Activated naive CD4-positive, alpha-beta T cell treated with anti-CD3 and anti-CD28 coated beads, Interleukin-2, amount 50 U/mL, for 24 hours (primary cell): Measurements from ENCODE around the gene NISCH.
A peak's percentile ranks its signal among the peaks of the same experiment; 100 is the strongest.

Experiments
- H3K27ac Mint-ChIP-seq: one replicate; pipeline ENCODE4 v1.8.0; 2021; ENCODE audit warnings: mild to moderate bottlenecking, mixed read lengths
- H3K27me3 Mint-ChIP-seq: one replicate; pipeline ENCODE4 v1.8.0; 2021; ENCODE audit warnings: mixed read lengths
- H3K36me3 Mint-ChIP-seq: one replicate; pipeline ENCODE4 v1.8.0; 2021; ENCODE audit warnings: mixed read lengths
- H3K4me1 Mint-ChIP-seq: one replicate; pipeline ENCODE4 v1.8.0; 2021; ENCODE audit warnings: mixed read lengths
- H3K4me3 Mint-ChIP-seq: one replicate; pipeline ENCODE4 v1.8.0; 2021; ENCODE audit warnings: mild to moderate bottlenecking, mixed read lengths
- H3K9me3 Mint-ChIP-seq: one replicate; pipeline ENCODE4 v1.8.0; 2021; ENCODE audit warnings: mixed read lengths

NISCH gene

GRCh38 chr3:52527039-52527731 is 71.8 kb downstream of the NISCH start:
- no peaks in the 10 kb centered on the region for H3K27me3 Mint-ChIP-seq
- no peak overlapping the region for H3K4me3 Mint-ChIP-seq
- H3K27ac Mint-ChIP-seq = peak overlapping the region; percentile 51
- no peaks in the 10 kb centered on the region for H3K4me1 Mint-ChIP-seq
- H3K36me3 Mint-ChIP-seq = no peaks in the 10 kb centered on the region
- H3K9me3 Mint-ChIP-seq = no peaks in the 10 kb centered on the region

- no peaks in the 10 kb centered on the region for H3K9me3 Mint-ChIP-seq
- H3K4me1 Mint-ChIP-seq = no peaks in the 10 kb centered on the region
- no peaks in the 10 kb centered on the region for H3K27me3 Mint-ChIP-seq
- H3K36me3 Mint-ChIP-seq = no peaks in the 10 kb centered on the region
- H3K27ac Mint-ChIP-seq = no peak overlapping the region
- no peak overlapping the region for H3K4me3 Mint-ChIP-seq
Observed at GRCh38 chr3:52527732-52528585, 72.6 kb downstream of the NISCH start.

- Mint-ChIP-seq H3K9me3 (no peaks in the 10 kb centered on the region), H3K27ac (no peak overlapping the region), H3K4me3 (no peak overlapping the region), H3K4me1 (no peaks in the 10 kb centered on the region), H3K27me3 (no peaks in the 10 kb centered on the region), H3K36me3 (no peaks in the 10 kb centered on the region)
Observed at GRCh38 chr3:52528586-52529375, 73.4 kb downstream of the NISCH start.

- Mint-ChIP-seq H3K4me1 (no peaks in the 10 kb centered on the region), H3K9me3 (no peaks in the 10 kb centered on the region), H3K27me3 (no peaks in the 10 kb centered on the region), H3K27ac (no peak overlapping the region), H3K36me3 (no peaks in the 10 kb centered on the region), H3K4me3 (no peak overlapping the region)
Observed at GRCh38 chr3:52529376-52530333, 74.3 kb downstream of the NISCH start.

GRCh38 chr3:52530918-52531826 is 75.8 kb downstream of the NISCH start:
- Mint-ChIP-seq H3K9me3 (no peaks in the 10 kb centered on the region), H3K27ac (no peak overlapping the region), H3K4me3 (no peak overlapping the region), H3K4me1 (peaks cover 12% of the 10 kb centered on the region), H3K36me3 (no peaks in the 10 kb centered on the region), H3K27me3 (no peaks in the 10 kb centered on the region)

- H3K4me3 Mint-ChIP-seq = no peak overlapping the region
- H3K27me3 Mint-ChIP-seq = no peaks in the 10 kb centered on the region
- H3K9me3 Mint-ChIP-seq = no peaks in the 10 kb centered on the region
- H3K27ac Mint-ChIP-seq = no peak overlapping the region
- peaks cover 13% of the 10 kb centered on the region for H3K4me1 Mint-ChIP-seq
- H3K36me3 Mint-ChIP-seq = no peaks in the 10 kb centered on the region
Observed at GRCh38 chr3:52531860-52532516, 76.6 kb downstream of the NISCH start.

- peaks cover 16% of the 10 kb centered on the region for H3K4me1 Mint-ChIP-seq
- H3K27me3 Mint-ChIP-seq = no peaks in the 10 kb centered on the region
- H3K9me3 Mint-ChIP-seq = no peaks in the 10 kb centered on the region
- peaks cover under 1% of the 10 kb centered on the region for H3K36me3 Mint-ChIP-seq
- H3K4me3 Mint-ChIP-seq = peak overlapping the region; percentile 66
- H3K27ac Mint-ChIP-seq = no peak overlapping the region
Observed at GRCh38 chr3:52532517-52532837, 77.1 kb downstream of the NISCH start.

GRCh38 chr3:52532838-52533622 is 77.6 kb downstream of the NISCH start:
- H3K4me3 Mint-ChIP-seq = peak overlapping the region; percentile 66
- peaks cover 6% of the 10 kb centered on the region for H3K36me3 Mint-ChIP-seq
- no peak overlapping the region for H3K27ac Mint-ChIP-seq
- peaks cover 21% of the 10 kb centered on the region for H3K4me1 Mint-ChIP-seq
- no peaks in the 10 kb centered on the region for H3K27me3 Mint-ChIP-seq
- no peaks in the 10 kb centered on the region for H3K9me3 Mint-ChIP-seq

- H3K27me3 Mint-ChIP-seq = no peaks in the 10 kb centered on the region
- no peaks in the 10 kb centered on the region for H3K9me3 Mint-ChIP-seq
- H3K4me3 Mint-ChIP-seq = peak within 1 kb of the TSS; percentile 82
- H3K36me3 Mint-ChIP-seq = peaks cover 7% of the 10 kb centered on the region
- peak within 1 kb of the TSS; percentile 79 for H3K27ac Mint-ChIP-seq
- H3K4me1 Mint-ChIP-seq = peaks cover 27% of the 10 kb centered on the region
Observed at GRCh38 chr3:52533623-52534280, 78.3 kb downstream of the NISCH start, which contains the start of gene NT5DC2. Gene NT5DC2, minus strand, starts transcription at chr3:52533857. Its CDS starts 120 bp downstream, at chr3:52533737.

GRCh38 chr3:52534281-52535183 is 79.1 kb downstream of the NISCH start:
- no peaks in the 10 kb centered on the region for H3K9me3 Mint-ChIP-seq
- no peaks in the 10 kb centered on the region for H3K27me3 Mint-ChIP-seq
- peak overlapping the region; percentile 79 for H3K27ac Mint-ChIP-seq
- H3K4me3 Mint-ChIP-seq = peak overlapping the region; percentile 82
- H3K36me3 Mint-ChIP-seq = peaks cover 13% of the 10 kb centered on the region
- H3K4me1 Mint-ChIP-seq = peaks cover 35% of the 10 kb centered on the region

GRCh38 chr3:52535411-52536111 is 80.2 kb downstream of the NISCH start:
- Mint-ChIP-seq H3K4me1 (peaks cover 37% of the 10 kb centered on the region), H3K36me3 (peaks cover 13% of the 10 kb centered on the region), H3K27me3 (no peaks in the 10 kb centered on the region), H3K9me3 (no peaks in the 10 kb centered on the region), H3K27ac (peak overlapping the region; percentile 99), H3K4me3 (peak overlapping the region; percentile 100)

GRCh38 chr3:52536112-52536368 is 80.6 kb downstream of the NISCH start:
- peak overlapping the region; percentile 100 for H3K4me3 Mint-ChIP-seq
- peaks cover 42% of the 10 kb centered on the region for H3K4me1 Mint-ChIP-seq
- H3K9me3 Mint-ChIP-seq = no peaks in the 10 kb centered on the region
- H3K27ac Mint-ChIP-seq = peak overlapping the region; percentile 99
- H3K27me3 Mint-ChIP-seq = no peaks in the 10 kb centered on the region
- H3K36me3 Mint-ChIP-seq = peaks cover 13% of the 10 kb centered on the region
